ENCODE data around the gene SYT12.

GRCh38 chr11:67052891-67053290 lies 30.0 kb downstream of the SYT12 start:
- TF ChIP-seq EP300 (IDR thresholded peaks at IDR 0.05; ENCODE audit: borderline replicate concordance in 1 of 2, low read depth in 1 of 2, low read length in 1 of 2), result no peak
- TF ChIP-seq, protein P1, sequence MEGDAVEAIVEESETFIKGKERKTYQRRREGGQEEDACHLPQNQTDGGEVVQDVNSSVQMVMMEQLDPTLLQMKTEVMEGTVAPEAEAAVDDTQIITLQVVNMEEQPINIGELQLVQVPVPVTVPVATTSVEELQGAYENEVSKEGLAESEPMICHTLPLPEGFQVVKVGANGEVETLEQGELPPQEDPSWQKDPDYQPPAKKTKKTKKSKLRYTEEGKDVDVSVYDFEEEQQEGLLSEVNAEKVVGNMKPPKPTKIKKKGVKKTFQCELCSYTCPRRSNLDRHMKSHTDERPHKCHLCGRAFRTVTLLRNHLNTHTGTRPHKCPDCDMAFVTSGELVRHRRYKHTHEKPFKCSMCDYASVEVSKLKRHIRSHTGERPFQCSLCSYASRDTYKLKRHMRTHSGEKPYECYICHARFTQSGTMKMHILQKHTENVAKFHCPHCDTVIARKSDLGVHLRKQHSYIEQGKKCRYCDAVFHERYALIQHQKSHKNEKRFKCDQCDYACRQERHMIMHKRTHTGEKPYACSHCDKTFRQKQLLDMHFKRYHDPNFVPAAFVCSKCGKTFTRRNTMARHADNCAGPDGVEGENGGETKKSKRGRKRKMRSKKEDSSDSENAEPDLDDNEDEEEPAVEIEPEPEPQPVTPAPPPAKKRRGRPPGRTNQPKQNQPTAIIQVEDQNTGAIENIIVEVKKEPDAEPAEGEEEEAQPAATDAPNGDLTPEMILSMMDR (IDR thresholded peaks at IDR 0.05), result no peak
- TF ChIP-seq POLR2AphosphoS5 (IDR thresholded peaks at IDR 0.05; ENCODE audit: low read depth, low read length), result no peak
- TF ChIP-seq USF2 (IDR thresholded peaks at IDR 0.05; ENCODE audit: borderline replicate concordance, low read depth, low read length), result no peak
- no peak for TF ChIP-seq TAF1 (IDR thresholded peaks at IDR 0.05; ENCODE audit: borderline replicate concordance, low read depth, low read length)
- TF ChIP-seq, protein P2, sequence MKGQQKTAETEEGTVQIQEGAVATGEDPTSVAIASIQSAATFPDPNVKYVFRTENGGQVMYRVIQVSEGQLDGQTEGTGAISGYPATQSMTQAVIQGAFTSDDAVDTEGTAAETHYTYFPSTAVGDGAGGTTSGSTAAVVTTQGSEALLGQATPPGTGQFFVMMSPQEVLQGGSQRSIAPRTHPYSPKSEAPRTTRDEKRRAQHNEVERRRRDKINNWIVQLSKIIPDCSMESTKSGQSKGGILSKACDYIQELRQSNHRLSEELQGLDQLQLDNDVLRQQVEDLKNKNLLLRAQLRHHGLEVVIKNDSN (IDR thresholded peaks at IDR 0.05; ENCODE audit: borderline replicate concordance, low read depth), result no peak
- no peak for TF ChIP-seq MAX (IDR thresholded peaks at IDR 0.05; ENCODE audit: low read depth)
- TF ChIP-seq YY1 (IDR thresholded peaks at IDR 0.05; ENCODE audit: low read depth), result no peak
- TF ChIP-seq PBX3 (IDR thresholded peaks at IDR 0.05), result no peak
- TF ChIP-seq, protein P3, sequence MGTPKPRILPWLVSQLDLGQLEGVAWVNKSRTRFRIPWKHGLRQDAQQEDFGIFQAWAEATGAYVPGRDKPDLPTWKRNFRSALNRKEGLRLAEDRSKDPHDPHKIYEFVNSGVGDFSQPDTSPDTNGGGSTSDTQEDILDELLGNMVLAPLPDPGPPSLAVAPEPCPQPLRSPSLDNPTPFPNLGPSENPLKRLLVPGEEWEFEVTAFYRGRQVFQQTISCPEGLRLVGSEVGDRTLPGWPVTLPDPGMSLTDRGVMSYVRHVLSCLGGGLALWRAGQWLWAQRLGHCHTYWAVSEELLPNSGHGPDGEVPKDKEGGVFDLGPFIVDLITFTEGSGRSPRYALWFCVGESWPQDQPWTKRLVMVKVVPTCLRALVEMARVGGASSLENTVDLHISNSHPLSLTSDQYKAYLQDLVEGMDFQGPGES (IDR thresholded peaks at IDR 0.05; ENCODE audit: low read depth, low read length), result no peak
